ENCODE measurements around the gene PSORS1C1.

Gene PSORS1C1

DNA sequence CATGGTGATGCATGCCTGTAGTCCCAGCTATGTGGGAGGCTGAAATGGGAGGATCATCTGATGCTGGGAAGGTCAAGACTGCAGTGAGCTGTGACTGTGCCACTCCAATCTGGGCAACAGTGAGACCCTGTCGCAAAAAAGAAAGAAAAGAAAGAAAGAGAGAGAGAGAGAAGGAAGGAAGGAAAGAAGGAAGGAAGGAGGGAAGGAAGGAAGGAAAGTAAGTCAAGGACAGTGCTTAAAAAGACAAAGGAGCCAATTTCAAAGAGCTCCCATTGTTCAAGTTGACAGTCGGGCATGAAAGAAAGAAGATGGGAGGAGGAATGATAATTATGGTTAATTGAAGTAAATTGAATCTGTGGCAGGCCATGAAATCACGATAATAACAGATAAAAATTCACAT is 18.4 kb upstream of the PSORS1C1 start:
- no peak for DNase-seq (ENCODE audit: low spot score)

DNA sequence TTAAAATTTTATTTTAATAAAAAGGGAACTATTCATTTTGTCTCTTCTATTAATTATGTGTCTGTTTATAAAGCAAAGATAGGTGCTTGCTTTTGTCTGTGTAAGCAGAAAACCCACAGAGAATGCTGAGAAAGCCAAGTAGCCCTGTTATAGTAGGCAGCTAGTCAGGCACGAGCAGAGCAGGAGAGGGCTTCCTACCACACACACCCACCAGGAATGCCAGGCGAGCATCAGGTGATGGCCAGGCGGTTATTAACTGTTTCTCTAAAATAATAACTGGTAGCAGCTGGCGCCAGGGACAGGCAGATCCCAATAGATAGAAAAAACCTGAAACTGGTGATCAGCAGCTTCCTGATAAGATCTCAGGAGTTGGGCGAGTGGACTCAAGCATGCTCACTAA is 17.9 kb upstream of the PSORS1C1 start:
- DNase-seq (ENCODE audit: low spot score) = no peak

DNA sequence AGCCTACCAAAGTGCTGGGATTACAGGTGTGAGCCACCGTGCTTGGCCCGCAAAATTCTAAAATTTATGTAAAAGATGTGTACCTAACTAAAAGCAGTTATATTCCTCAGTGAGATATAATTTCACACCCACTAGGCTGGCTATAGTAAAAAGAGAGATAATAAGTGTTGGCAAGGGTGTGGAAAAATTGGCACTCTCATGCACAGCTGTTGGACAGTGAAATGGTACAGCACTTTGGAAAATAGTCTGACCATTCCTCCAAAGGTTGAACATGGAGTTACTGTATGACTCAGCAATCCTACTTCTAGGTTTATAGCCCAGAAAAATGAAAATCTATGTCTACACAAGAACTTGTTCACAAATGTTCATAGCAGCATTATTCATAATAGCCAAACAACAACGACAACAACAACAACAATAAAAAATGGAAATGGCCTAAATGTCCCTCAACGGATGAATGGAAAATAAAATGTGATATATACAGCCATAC is 16.1 kb upstream of the PSORS1C1 start:
- DNase-seq (ENCODE audit: low spot score) = no peak

DNA sequence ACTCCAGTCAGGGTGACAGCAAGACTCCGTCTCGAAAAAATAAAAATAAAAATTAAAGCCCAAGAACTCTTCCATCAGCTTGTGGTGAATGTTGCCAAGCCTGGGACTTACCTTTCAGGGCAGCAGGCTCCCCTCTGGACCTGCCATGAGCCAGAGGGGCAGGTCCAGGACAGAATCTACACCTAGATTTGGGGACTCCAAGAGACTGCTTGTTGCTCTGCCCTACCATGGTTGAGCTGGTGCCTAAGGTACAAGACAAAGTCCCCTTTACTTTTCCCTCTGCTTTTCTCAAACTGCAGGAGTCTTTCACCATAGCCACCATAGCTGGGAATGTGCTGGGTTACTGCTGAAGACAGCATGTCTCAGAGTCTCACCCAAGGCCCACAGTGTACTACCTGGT is 11.5 kb upstream of the PSORS1C1 start:
- DNase-seq (ENCODE audit: low spot score) = no peak

GRCh38 chr6:31107052-31107451 is 7.5 kb upstream of the PSORS1C1 start:
- no peak for DNase-seq (ENCODE audit: low spot score)

GRCh38 chr6:31110825-31111582 is 3.6 kb upstream of the PSORS1C1 start:
- DNase-seq (ENCODE audit: low spot score) = no peak

GRCh38 chr6:31111712-31112111 is 2.9 kb upstream of the PSORS1C1 start:
- no peak for DNase-seq (ENCODE audit: low spot score)

DNA sequence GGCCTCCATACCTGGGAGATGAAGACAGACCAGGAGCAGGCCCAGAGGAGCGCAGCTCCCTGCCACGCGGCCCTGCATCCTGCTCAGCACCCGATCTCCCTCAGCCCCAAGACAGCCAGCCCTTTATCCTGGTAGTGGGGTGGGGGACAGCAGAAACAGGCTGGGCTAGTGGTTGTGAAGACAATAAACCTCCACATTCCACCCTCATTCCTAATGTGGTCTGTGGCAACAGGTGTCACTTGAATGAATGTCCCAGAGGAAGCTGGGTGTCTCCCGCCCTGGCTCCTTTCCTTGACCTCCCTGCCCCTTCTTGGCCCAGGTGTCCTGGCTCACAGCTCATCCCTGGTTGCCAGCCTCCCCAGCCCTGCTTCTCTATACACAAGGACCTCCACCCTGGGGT is 2.1 kb upstream of the PSORS1C1 start, which contains the start of gene C6orf15:
Gene C6orf15, minus strand, starts transcription at position 98 of the 400 bp plus-strand sequence. Its CDS starts 20 bp downstream, at position 78.
- DNase-seq (ENCODE audit: low spot score) = peak; percentile 25

- no peak for DNase-seq (ENCODE audit: low spot score)
Observed at GRCh38 chr6:31113861-31114540, 599 bp upstream of the PSORS1C1 start.

DNA sequence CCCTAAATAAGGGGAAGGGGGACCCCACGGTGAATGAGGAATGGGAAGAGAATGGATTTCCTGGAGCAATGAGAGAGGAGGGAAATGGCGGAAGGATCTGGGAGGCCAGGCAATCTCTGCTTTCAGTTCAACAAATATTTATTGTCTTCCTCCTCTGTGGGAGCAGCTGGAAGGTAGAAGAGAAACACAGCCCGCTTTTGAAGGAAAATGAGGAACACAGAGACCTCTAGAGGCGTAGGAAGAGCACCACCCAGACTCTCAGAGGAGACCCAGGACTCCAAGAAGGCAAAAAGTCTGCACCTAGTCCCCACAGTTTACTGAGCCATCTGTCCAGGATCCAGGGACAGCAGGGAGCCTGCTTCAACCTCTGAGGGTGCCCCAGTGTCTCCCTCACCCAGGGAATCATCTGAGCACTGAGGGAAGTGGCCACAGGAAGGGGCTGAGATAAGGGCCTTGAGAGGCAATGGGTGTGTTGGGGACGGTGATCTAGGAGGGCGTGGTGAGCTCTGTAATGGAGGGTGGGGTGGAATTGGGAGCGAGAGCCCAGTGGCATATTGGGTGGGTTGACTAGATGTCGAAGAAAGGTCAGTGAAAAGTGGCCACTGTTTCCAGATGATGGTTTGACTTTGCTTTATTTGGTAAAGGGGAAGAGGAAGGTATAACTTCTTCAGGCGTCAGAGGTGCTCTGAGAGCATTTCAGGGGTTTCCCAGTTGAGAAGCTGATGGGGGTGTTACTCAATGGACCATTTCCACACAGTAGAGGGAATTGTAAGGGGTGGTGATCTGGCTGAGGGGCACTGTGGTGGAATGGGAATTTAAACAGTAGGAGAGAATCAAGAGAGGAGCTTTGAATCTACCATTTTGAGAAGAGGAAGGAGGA is 610 bp downstream of the PSORS1C1 start:
- DNase-seq (ENCODE audit: low spot score) = peak; percentile 65

- no peak for DNase-seq (ENCODE audit: low spot score)
Observed at GRCh38 chr6:31115941-31116560, 1.5 kb downstream of the PSORS1C1 start.

- no peak for DNase-seq (ENCODE audit: low spot score)
Observed at GRCh38 chr6:31116661-31117385, 2.2 kb downstream of the PSORS1C1 start.

DNA sequence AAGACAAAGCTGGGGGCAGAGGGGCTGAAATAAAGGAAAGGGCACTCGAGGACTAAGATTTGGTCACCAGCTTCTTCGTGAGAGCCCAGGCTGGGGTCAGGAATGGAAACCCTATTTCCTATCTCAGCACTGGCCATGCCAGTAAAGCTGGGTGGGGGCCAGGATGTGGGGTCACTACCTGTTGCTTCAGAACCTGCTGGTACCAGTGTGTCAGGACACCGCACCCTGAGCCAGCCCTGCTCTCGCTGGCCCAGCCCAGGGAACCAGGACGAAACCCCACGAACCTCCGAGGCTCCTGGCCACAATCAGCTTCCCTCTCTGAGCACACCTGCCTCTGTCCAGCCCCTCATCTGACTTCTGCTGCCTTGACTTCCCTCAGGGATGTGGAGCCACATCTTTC is 3.6 kb downstream of the PSORS1C1 start:
- DNase-seq (ENCODE audit: low spot score) = no peak

- DNase-seq (ENCODE audit: low spot score) = no peak
Observed at GRCh38 chr6:31120151-31120915, 5.7 kb downstream of the PSORS1C1 start, which contains the start of gene CDSN. Gene CDSN, minus strand, starts transcription at chr6:31120446. Its CDS starts 27 bp downstream, at chr6:31120419.

GRCh38 chr6:31121131-31121790 is 6.7 kb downstream of the PSORS1C1 start:
- no peak for DNase-seq (ENCODE audit: low spot score)

DNA sequence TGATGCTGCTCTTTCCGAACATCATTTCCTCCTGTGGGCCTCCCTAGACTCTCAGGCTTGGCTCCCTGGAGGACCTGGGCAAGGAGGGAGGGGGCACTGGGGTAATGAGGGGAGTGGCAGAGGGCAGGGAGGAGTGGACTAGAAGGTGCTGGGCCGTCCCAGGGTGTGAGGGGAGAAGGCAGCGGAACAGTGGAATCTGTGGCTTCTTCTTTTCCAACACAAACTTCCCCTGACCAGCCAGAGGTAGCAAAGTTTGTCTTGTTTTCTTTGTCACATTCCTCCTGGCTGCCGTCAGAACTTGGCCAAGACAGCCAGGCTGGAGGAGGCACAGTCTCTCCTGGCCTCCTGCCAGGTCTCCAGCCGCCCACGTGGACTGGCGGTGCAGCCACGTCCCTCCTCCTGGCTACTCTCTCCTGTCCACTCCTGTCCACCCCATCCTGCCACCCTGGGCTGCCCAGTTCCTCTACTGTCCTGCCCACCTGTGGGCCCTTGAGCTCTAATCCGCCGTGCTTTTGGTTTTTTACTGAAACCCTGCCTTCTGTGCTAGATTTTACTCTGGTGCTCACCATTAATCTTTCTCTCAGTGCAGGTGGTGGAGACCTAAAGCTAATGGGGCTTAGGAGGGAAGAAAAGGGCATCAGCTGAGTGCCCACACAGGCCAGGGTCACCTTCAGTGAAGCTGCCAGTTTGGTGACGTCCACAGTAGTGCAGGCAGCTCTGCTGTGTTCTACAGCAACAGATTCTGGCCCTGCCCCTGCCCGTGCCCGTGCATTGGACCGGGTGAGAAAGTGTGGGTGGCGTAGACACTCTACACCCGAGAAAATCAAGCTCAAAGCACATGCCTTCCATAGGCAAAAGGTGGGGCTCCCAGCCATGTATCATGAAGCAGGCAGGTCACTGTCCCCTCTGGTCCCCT is 8.4 kb downstream of the PSORS1C1 start:
- peak; percentile 29 for DNase-seq (ENCODE audit: low spot score)

DNA sequence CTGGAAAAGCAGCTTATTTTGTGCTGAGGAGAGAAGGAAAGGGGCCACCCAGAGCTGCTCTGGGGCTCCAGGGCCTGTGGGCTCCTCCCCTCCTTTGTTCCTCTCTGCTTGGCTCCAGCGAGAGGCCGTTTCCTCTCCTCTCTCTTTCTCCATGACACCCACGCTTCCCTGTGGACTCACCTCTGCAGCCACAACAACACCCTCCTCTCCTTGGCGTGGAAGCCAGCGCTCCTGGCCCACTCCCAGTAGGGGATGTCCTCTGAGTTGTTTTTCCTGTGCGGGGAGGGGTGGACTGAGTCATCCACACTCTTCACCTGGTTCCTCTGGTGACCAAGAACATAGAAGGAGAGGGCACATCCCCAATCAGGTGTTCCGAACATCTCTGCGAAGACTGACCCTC is 10.6 kb downstream of the PSORS1C1 start:
- peak; percentile 58 for DNase-seq (ENCODE audit: low spot score)

- DNase-seq (ENCODE audit: low spot score) = peak; percentile 35
Observed at GRCh38 chr6:31125586-31126363, 11.2 kb downstream of the PSORS1C1 start.

Data from SW480 (cell line).